ENCODE data around the gene HMGXB3. TPM values are rescaled to one million over a fixed set of nuclear protein-coding genes. Genes with fewer than 3 reads are reported as not detected.

The HMGXB3 gene
- polyA plus RNA-seq, 1 donor from 2014 or later: 66.6 TPM

DNA sequence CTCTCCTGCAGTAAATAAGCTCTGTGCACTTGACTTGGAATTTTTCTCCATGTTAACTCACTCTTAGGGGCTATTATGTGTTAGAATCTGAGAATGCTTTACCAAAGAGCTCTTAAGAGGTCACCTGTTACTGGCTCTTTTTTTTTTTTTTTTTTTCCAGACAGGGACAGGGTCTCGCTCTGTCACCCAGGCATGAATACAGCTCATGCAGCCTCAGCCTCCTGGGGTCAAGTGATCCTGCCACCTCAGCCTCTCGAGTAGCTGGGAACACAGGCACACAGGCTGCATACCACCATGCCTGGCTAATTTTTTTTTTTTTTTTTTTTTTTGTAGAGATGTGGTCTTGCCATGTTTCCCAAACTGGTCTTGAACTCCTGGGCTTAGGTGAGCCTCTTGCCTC is 22.1 kb downstream of the HMGXB3 start:
- H3K9me3 ChIP-seq (ENCODE audit: low read length): no peaks in the 10 kb centered on the region
- no peaks in the 10 kb centered on the region for H4K20me1 ChIP-seq (ENCODE audit: insufficient read depth)
- no peak overlapping the region for H3K4me2 ChIP-seq (ENCODE audit: low read length)
- TF ChIP-seq EP300 (conservative IDR thresholded peaks at IDR 0.05; ENCODE audit: poor library complexity, severe bottlenecking): no peak
- TF ChIP-seq RAD21 (conservative IDR thresholded peaks at IDR 0.05): no peak
- TF ChIP-seq SMC3 (conservative IDR thresholded peaks at IDR 0.05; ENCODE audit: poor library complexity): no peak
- H3K79me2 ChIP-seq (replicated peaks; ENCODE audit: insufficient read depth, low read length): no peaks in the 10 kb centered on the region
- H3K36me3 ChIP-seq (ENCODE audit: insufficient read depth, low read length): no peaks in the 10 kb centered on the region
- H2AFZ ChIP-seq (ENCODE audit: low read depth, low read length): no peak overlapping the region
- H3K27ac ChIP-seq (ENCODE audit: low read length): no peak overlapping the region
- no peak overlapping the region for H3K9ac ChIP-seq (ENCODE audit: low read length)
- no peaks in the 10 kb centered on the region for H3K27me3 ChIP-seq (ENCODE audit: insufficient read depth, low read depth, low read length)
- H3K9me2 ChIP-seq (ENCODE audit: insufficient read depth, low read length): no peaks in the 10 kb centered on the region
- no peaks in the 10 kb centered on the region for H3F3A ChIP-seq (ENCODE audit: insufficient read depth, low read length, poor library complexity, severe bottlenecking)
- H3K4me3 ChIP-seq (ENCODE audit: low read length): no peak overlapping the region

DNA sequence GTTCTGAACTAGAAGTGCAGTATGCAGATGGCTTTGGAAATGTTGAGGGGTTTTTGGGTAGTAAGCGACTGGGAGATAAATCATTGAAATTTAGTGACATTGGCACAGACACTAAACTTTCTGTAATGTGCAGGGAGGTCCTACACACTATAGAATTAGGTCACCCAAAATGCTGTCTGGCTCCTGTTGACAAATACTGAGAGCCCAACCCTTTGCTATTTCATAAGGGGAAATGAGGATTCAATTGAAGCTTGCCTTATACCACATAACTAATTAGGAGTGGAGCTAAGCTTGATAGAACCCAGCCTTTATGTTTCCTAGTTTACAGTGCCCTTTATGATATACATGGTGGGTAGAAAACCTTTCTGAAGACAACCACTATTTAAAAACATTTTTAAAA is 22.6 kb downstream of the HMGXB3 start:
- no peak for TF ChIP-seq SMC3 (conservative IDR thresholded peaks at IDR 0.05; ENCODE audit: poor library complexity)
- no peak for TF ChIP-seq MXI1 (conservative IDR thresholded peaks at IDR 0.05; ENCODE audit: poor library complexity, severe bottlenecking)
- no peak for TF ChIP-seq RAD21 (conservative IDR thresholded peaks at IDR 0.05)
- TF ChIP-seq EZH2 (IDR thresholded peaks at IDR 0.05; ENCODE audit: borderline replicate concordance, insufficient read depth, low read length, poor library complexity, severe bottlenecking): no peak
- TF ChIP-seq, protein P1, sequence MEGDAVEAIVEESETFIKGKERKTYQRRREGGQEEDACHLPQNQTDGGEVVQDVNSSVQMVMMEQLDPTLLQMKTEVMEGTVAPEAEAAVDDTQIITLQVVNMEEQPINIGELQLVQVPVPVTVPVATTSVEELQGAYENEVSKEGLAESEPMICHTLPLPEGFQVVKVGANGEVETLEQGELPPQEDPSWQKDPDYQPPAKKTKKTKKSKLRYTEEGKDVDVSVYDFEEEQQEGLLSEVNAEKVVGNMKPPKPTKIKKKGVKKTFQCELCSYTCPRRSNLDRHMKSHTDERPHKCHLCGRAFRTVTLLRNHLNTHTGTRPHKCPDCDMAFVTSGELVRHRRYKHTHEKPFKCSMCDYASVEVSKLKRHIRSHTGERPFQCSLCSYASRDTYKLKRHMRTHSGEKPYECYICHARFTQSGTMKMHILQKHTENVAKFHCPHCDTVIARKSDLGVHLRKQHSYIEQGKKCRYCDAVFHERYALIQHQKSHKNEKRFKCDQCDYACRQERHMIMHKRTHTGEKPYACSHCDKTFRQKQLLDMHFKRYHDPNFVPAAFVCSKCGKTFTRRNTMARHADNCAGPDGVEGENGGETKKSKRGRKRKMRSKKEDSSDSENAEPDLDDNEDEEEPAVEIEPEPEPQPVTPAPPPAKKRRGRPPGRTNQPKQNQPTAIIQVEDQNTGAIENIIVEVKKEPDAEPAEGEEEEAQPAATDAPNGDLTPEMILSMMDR (IDR thresholded peaks at IDR 0.05; ENCODE audit: poor library complexity, severe bottlenecking): no peak
- no peak for TF ChIP-seq EP300 (conservative IDR thresholded peaks at IDR 0.05; ENCODE audit: poor library complexity, severe bottlenecking)
- no peak for TF ChIP-seq TAF1 (IDR thresholded peaks at IDR 0.05; ENCODE audit: low read depth)
- TF ChIP-seq, protein P2, sequence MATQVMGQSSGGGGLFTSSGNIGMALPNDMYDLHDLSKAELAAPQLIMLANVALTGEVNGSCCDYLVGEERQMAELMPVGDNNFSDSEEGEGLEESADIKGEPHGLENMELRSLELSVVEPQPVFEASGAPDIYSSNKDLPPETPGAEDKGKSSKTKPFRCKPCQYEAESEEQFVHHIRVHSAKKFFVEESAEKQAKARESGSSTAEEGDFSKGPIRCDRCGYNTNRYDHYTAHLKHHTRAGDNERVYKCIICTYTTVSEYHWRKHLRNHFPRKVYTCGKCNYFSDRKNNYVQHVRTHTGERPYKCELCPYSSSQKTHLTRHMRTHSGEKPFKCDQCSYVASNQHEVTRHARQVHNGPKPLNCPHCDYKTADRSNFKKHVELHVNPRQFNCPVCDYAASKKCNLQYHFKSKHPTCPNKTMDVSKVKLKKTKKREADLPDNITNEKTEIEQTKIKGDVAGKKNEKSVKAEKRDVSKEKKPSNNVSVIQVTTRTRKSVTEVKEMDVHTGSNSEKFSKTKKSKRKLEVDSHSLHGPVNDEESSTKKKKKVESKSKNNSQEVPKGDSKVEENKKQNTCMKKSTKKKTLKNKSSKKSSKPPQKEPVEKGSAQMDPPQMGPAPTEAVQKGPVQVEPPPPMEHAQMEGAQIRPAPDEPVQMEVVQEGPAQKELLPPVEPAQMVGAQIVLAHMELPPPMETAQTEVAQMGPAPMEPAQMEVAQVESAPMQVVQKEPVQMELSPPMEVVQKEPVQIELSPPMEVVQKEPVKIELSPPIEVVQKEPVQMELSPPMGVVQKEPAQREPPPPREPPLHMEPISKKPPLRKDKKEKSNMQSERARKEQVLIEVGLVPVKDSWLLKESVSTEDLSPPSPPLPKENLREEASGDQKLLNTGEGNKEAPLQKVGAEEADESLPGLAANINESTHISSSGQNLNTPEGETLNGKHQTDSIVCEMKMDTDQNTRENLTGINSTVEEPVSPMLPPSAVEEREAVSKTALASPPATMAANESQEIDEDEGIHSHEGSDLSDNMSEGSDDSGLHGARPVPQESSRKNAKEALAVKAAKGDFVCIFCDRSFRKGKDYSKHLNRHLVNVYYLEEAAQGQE (IDR thresholded peaks at IDR 0.05; ENCODE audit: borderline replicate concordance): no peak
- TF ChIP-seq POLR2AphosphoS5 (IDR thresholded peaks at IDR 0.05): no peak
- H3K27me3 ChIP-seq (ENCODE audit: insufficient read depth, low read depth, low read length): no peaks in the 10 kb centered on the region
- no peak overlapping the region for H3K9ac ChIP-seq (ENCODE audit: low read length)
- no peaks in the 10 kb centered on the region for H3F3A ChIP-seq (ENCODE audit: insufficient read depth, low read length, poor library complexity, severe bottlenecking)
- H3K4me3 ChIP-seq (ENCODE audit: low read length): no peak overlapping the region
- H4K20me1 ChIP-seq (ENCODE audit: insufficient read depth): no peaks in the 10 kb centered on the region
- H3K79me2 ChIP-seq (replicated peaks; ENCODE audit: insufficient read depth, low read length): no peaks in the 10 kb centered on the region
- H3K36me3 ChIP-seq (ENCODE audit: insufficient read depth, low read length): no peaks in the 10 kb centered on the region
- no peak overlapping the region for H2AFZ ChIP-seq (ENCODE audit: low read depth, low read length)
- no peaks in the 10 kb centered on the region for H3K9me2 ChIP-seq (ENCODE audit: insufficient read depth, low read length)
- H3K9me3 ChIP-seq (ENCODE audit: low read length): no peaks in the 10 kb centered on the region
- no peak overlapping the region for H3K27ac ChIP-seq (ENCODE audit: low read length)
- H3K4me2 ChIP-seq (ENCODE audit: low read length): no peak overlapping the region
